Epithelial cell of proximal tubule (primary cell): ENCODE data around the gene OR13H1. TPM values are rescaled to one million over a fixed set of nuclear protein-coding genes. Genes with fewer than 3 reads are reported as not detected.
"Not testable (repeated sequence)": the region's sequence is repeated elsewhere in the genome, so short reads cannot be mapped to it uniquely, and the experiment has no call there.

Source experiments
- DNase-seq: peaks from one replicate; pipeline ENCODE4 v3.0.0-alpha.2; 2011; ENCODE audit warnings: low read depth
- H3K4me3 ChIP-seq: 2 replicates; pipeline ENCODE4 v1.5.1; 2011; ENCODE audit warnings: low read depth, mild to moderate bottlenecking, low read length
- total RNA-seq: library from RNA; depleted of rRNA; stranded (reverse); fragments of >200 nt; gene quantifications from 2 replicates; pipeline ENCODE4 v1.2.3, GENCODE V29; 2015
- TF ChIP-seq, protein P1 (sequence below): conservative IDR thresholded peaks from 2 replicates; pipeline ENCODE4 v1.5.1; 2012; ENCODE audit warnings: low read depth, mild to moderate bottlenecking, low read length

Gene OR13H1
- total RNA-seq, 1 donor from 2014 or later: not detected

DNA sequence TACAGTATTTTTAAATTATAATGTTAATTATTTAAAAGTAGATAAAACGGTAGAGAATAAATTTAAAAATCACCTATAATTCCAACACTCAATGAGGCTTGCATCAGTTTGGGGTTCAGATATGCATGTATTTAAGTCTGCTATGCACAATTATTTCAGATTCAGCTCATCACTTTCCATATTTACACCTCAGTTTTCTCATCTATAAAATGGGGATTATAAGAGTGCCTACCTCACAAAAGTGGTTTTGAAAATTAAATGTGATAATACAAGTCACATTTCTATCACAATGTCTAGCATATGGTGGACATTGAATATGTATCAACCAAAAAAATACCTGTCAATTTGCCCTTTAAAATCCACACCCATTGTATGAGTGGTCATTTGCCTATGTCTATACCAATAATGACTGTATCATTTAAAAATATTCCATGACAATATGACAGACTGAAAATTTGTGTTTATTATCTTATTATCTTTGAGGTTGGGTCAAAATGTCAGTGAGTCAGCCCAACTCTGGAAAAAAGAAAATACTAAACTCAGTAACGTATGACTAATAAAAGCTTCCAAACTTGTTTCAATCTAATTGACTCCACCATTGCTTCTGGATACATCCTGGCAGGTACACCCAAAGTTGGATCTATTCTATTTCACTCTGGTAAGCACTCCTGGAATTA lies 20.8 kb downstream of the OR13H1 start:
- no peak overlapping the region for H3K4me3 ChIP-seq
- no peak for DNase-seq
- TF ChIP-seq, protein P1, sequence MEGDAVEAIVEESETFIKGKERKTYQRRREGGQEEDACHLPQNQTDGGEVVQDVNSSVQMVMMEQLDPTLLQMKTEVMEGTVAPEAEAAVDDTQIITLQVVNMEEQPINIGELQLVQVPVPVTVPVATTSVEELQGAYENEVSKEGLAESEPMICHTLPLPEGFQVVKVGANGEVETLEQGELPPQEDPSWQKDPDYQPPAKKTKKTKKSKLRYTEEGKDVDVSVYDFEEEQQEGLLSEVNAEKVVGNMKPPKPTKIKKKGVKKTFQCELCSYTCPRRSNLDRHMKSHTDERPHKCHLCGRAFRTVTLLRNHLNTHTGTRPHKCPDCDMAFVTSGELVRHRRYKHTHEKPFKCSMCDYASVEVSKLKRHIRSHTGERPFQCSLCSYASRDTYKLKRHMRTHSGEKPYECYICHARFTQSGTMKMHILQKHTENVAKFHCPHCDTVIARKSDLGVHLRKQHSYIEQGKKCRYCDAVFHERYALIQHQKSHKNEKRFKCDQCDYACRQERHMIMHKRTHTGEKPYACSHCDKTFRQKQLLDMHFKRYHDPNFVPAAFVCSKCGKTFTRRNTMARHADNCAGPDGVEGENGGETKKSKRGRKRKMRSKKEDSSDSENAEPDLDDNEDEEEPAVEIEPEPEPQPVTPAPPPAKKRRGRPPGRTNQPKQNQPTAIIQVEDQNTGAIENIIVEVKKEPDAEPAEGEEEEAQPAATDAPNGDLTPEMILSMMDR: no peak

DNA sequence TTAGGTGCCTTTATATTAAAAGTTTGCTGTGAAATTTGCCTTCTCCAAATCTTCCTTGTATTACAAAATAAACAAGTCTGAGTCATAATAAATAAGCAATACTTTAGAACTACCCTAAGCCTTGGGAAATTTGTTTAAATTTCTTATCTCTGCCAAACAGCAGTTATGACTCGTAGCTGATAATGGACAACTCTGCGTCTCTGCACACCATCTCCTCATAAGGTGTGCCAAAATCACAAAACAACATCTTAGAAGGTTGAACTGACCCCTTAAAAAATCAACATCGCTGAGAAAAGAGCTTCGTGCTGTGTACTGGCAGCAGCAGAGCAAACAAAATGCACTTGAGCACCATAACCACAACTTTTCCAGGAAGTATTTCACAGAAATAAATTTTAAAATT lies 22.0 kb downstream of the OR13H1 start:
- DNase-seq: no peak
- no peak overlapping the region for H3K4me3 ChIP-seq
- TF ChIP-seq, protein P1: no peak

DNA sequence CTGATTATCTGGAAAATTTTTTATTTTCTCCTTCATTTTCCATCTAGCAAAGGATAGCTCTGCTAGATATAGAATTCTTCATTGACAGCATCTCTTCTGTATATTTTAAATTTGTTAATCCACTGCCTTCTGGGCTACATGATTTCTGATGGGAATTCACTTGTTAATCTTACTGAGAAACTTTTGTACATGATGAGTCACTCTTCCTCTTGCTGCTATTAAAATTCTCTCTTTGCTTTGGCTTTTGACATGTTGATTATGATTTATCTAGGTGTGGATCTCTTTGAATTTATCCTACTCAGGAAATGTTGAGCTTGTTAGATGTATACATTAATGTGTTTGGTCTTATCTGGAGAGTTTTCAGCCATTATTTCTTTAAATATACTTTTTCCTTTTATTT lies 27.5 kb downstream of the OR13H1 start:
- H3K4me3 ChIP-seq: no peak overlapping the region
- no peak for DNase-seq
- TF ChIP-seq, protein P1: no peak

DNA sequence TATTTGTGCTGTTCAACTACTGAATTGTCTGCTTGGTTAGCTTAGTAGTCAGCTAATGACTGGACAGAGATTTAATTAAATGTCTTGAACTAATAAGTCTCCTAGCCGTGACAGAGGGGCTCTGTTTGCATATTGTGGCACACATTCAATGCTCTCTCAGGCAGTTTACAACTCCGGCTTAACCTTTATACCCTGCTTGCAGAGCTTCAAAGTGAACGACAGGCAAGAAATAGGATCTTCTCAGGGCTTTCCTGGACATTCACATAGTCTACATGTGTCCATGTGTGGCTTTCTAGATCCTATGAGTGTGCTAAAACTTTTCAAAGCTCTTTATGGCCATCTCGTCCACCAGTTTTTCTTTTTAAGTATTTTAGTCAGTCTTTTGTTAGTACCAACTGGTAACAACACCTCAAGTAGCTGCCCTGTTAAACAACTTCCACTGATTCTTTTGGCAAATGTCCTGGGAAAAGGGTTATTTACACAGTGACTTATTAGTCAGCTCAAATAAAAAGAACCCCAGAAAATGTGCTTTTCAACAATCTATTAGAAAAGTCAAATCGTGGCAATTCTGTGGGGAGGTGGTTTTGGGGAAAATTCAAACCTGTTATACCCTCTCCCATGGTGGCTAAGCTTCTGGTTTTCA lies 28.6 kb downstream of the OR13H1 start:
- DNase-seq: no peak
- TF ChIP-seq, protein P1: no peak
- H3K4me3 ChIP-seq: no peak overlapping the region

DNA sequence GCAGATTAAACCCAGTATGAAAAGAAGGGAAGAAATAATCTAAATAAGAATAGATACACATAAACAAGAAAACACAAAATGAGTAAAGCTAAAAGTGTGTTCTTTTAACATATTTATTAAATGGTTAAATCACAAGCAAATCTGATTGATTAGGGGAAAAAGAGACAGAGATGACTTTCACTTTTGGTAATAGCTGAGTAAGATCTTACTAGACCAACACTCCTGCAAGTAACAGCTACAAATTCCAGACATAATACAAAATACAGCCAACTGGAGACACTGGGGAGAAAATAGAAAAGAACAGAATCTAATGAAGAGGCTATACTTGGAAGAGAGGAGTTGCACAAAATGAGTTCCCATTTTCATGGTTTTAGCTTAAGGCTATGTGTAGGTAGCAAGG lies 33.5 kb downstream of the OR13H1 start:
- TF ChIP-seq, protein P1: no peak
- no peak for DNase-seq
- no peak overlapping the region for H3K4me3 ChIP-seq

DNA sequence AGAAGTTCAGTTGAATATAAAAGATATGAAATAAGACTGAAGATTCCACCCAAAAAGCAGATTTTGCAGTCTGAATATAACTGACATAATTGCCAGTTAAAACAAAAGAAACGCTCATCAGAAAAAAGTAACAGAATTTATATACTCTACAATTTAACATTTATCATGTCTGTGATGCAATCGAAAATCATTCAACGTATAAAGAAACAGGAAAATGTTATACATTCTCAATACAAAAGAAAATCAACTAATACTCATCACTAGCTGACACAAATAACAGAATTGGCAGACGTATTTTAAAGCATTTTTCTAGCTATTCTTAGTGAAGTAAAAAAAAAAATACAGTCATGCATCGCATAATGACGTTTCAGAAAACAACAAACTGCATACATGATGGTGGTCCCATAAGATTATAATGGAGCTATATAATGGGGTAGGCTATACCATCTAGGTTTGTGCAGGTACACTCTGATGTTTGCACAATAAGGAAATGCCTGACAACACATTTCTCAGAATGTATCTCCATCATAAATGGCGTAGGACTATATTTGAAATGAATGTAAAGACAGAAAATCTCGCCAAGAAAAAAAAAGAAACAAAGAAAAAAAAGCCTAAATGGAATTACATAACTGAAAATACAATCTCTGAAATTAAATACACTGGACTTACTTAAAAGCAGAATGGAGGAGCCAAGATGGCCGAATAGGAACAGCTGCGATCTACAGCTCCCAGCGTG lies 34.3 kb downstream of the OR13H1 start:
- no peak for DNase-seq
- H3K4me3 ChIP-seq: no peak overlapping the region
- TF ChIP-seq, protein P1: no peak

DNA sequence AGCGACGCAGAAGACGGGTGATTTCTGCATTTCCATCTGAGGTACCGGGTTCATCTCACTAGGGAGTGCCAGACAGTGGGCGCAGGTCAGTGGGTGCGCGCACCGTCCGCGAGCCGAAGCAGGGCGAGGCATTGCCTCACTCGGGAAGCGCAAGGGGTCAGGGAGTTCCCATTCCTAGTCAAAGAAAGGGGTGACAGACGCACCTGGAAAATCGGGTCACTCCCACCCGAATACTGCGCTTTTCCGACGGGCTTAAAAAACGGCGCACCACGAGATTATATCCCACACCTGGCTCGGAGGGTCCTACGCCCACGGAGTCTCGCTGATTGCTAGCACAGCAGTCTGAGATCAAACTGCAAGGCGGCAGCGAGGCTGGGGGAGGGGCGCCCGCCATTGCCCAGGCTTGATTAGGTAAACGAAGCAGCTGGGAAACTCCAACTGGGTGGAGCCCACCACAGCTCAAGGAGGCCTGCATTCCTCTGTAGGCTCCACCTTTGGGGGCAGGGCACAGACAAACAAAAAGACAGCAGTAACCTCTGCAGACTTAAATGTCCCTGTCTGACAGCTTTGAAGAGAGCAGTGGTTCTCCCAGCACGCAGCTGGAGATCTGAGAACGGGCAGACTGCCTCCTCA lies 35.0 kb downstream of the OR13H1 start:
- H3K4me3 ChIP-seq, DNase-seq: not testable (repeated sequence)
